GM12878 (cell line): ENCODE measurements around the gene CRX. TPM values are rescaled to one million over a fixed set of nuclear protein-coding genes. Genes with fewer than 3 reads are reported as not detected.

ENCODE experiments used
- ATAC-seq: fragments of 200-7000 bp; cut with Tn5 transposase; 3 replicates; pipeline ENCODE4 v1.9.1; 2020; ENCODE audit warnings: mild to moderate bottlenecking, moderate library complexity
- BruUV-seq: library from RNA; stranded (reverse); fragments of 400-500 nt; replicated peaks from 2 replicates; lab custom pipeline; 2021; lab: Mats Ljungman, UMichigan
- CTCF ChIA-PET: fragments of 300-600 bp; sonication (Branson Sonifier 250); formaldehyde crosslinking; extraction: SDS; loops from one replicate; lab custom pipeline; 2021; ENCODE audit warnings: inconsistent platforms; lab: Yijun Ruan, JAX
- POLR2A ChIA-PET: fragments of 350-600 bp; formaldehyde crosslinking; extraction: SDS; loops from one replicate; lab custom pipeline; 2021; ENCODE audit warnings: inconsistent platforms; lab: Charles Lee
- RAD21 ChIA-PET: fragments of 300-600 bp; sonication (Branson Sonifier 250); formaldehyde crosslinking; loops from one replicate; lab custom pipeline; 2023; ENCODE audit warnings: antibody characterized with exemption; ENCODE audit not compliant: unreplicated experiment; lab: Charles Lee
- SMC1A ChIA-PET: fragments of 300-600 bp; sonication (Branson Sonifier 250); formaldehyde crosslinking; loops from one replicate; lab custom pipeline; 2023; ENCODE audit not compliant: unreplicated experiment, uncharacterized antibody; lab: Charles Lee
- DNase-seq: peaks from one replicate; pipeline ENCODE4 v3.0.0-alpha.2; 2011; ENCODE audit warnings: low read depth, low spot score
- FAIRE-seq: peaks from 3 replicates; lab custom pipeline; 2011; peaks lifted over from hg19 to GRCh38; lab: Jason Lieb, UNC
- H2AFZ ChIP-seq: 2 replicates; pipeline ENCODE4 v1.6.0; 2011; ENCODE audit warnings: low read depth, low read length, control low read depth; ENCODE audit not compliant: control insufficient read depth
- H3K27ac ChIP-seq: 2 replicates; pipeline ENCODE4 v1.5.1; 2011; ENCODE audit warnings: control low read depth; ENCODE audit not compliant: control insufficient read depth, insufficient read depth
- H3K27me3 ChIP-seq, 2 experiments: replicated peaks in 1 of 2; 2 replicates each; pipeline versions ENCODE4 v1.6.0 to v1.6.1; 2011; ENCODE audit warnings: low read length in 1 of 2; ENCODE audit not compliant: control insufficient read depth in 2 of 2, insufficient read depth in 2 of 2
- H3K36me3 ChIP-seq, 2 experiments: 2 replicates each; pipeline ENCODE4 v1.5.1; 2011; ENCODE audit warnings: low read length in 1 of 2; ENCODE audit not compliant: control insufficient read depth in 2 of 2, insufficient read depth in 2 of 2
- H3K4me1 ChIP-seq: 2 replicates; pipeline ENCODE4 v1.6.1; 2011; ENCODE audit warnings: mild to moderate bottlenecking, low read length, moderate library complexity, mixed read lengths; ENCODE audit not compliant: control insufficient read depth, insufficient read depth
- H3K4me2 ChIP-seq: 2 replicates; pipeline ENCODE4 v1.6.0; 2011; ENCODE audit warnings: control low read depth; ENCODE audit not compliant: control insufficient read depth, insufficient read depth
- H3K4me3 ChIP-seq: fragments of 200-600 bp; sonication (generic); 2 replicates; pipeline ENCODE4 v1.5.1; 2016
- H3K79me2 ChIP-seq: 2 replicates; pipeline ENCODE4 v1.6.0; 2011; ENCODE audit warnings: low read length; ENCODE audit not compliant: control insufficient read depth, insufficient read depth
- H3K9ac ChIP-seq: 2 replicates; pipeline ENCODE4 v1.8.0; 2011; ENCODE audit warnings: low read length, control low read depth, mixed read lengths; ENCODE audit not compliant: control insufficient read depth, insufficient read depth
- H3K9me3 ChIP-seq: replicated peaks from 3 replicates; pipeline ENCODE4 v1.5.1; 2011; ENCODE audit warnings: mild to moderate bottlenecking, low read length; ENCODE audit not compliant: control insufficient read depth, insufficient read depth
- H4K20me1 ChIP-seq: 2 replicates; pipeline ENCODE4 v1.6.0; 2011; ENCODE audit not compliant: control insufficient read depth, insufficient read depth
- CEBPB ChIP-seq, 2 experiments: fragments of 150-350 bp in 1 of 2; IDR thresholded peaks; 2 replicates each; pipeline ENCODE4 v1.6.1; 2012 to 2014; ENCODE audit warnings: low read depth in 2 of 2, low read length in 2 of 2, borderline replicate concordance in 1 of 2, inconsistent platforms in 1 of 2
- CREM ChIP-seq: IDR thresholded peaks from 2 replicates; pipeline ENCODE4 v1.6.1; 2014; ENCODE audit warnings: antibody characterized with exemption, low read depth
- HDAC2 ChIP-seq: fragments of 200-600 bp; sonication (generic); IDR thresholded peaks from 2 replicates; pipeline ENCODE4 v1.6.1; 2017
- JUND ChIP-seq: IDR thresholded peaks from 2 replicates; pipeline ENCODE4 v1.6.1; 2012; ENCODE audit warnings: low read depth, mild to moderate bottlenecking, low read length, improper control_type of control experiment, moderate library complexity
- MAX ChIP-seq: IDR thresholded peaks from 2 replicates; pipeline ENCODE4 v1.6.1; 2012; ENCODE audit warnings: low read depth, low read length, improper control_type of control experiment
- PKNOX1 ChIP-seq: fragments of 450-650 bp; IDR thresholded peaks from 2 replicates; pipeline ENCODE4 v1.6.1; 2016; ENCODE audit warnings: mild to moderate bottlenecking
- TCF7 ChIP-seq: IDR thresholded peaks from 2 replicates; pipeline ENCODE4 v1.6.1; 2014; ENCODE audit warnings: antibody characterized with exemption, borderline replicate concordance
- WGBS: methylation state at CpG from one replicate; pipeline ENCODE4 v1.1.6; 2016; ENCODE audit warnings: low lambda C conversion rate; ENCODE audit not compliant: insufficient replicate concordance, insufficient coverage; ENCODE audit errors: missing lambda C conversion rate; 5-methylcytosine and 5-hydroxymethylcytosine counted together
- in situ Hi-C: fragments of 300-500 bp; cut with MboI; formaldehyde crosslinking; loops from 9 replicates; pipeline ENCODE4 v1.14.3; 2018; ENCODE audit warnings: mixed read lengths
- intact Hi-C: fragments of 100-400 bp; cut with micrococcal nuclease; formaldehyde crosslinking; loops from one replicate; pipeline ENCODE4 v1.14.2; 2022; ENCODE audit not compliant: unreplicated experiment
- polyA plus RNA-seq, 11 experiments: library from polyadenylated mRNA; depleted of rRNA in 4 of 11; unstranded in 6 of 11; stranded (reverse) in 5 of 11; fragments of >200 nt; fragmentation: Nextera tagmentation in 4 of 11; fragmentation: Illumina TruSeq in 1 of 11; extraction: Ambion mirVana in 4 of 11; extraction: Trizol in 1 of 11; gene quantifications; 1 replicate in 1 of 11; 2 replicates in 10 of 11; pipeline versions ENCODE4 v1.2.1 to v1.2.3, GENCODE V29; 2011 to 2016; ENCODE audit warnings: inconsistent platforms in 2 of 11, missing spikeins in 2 of 11, low read depth in 1 of 11
- small RNA-seq: library from RNA; depleted of rRNA; stranded (forward); fragments of <200 nt; gene quantifications from one replicate; pipeline ENCODE3, GENCODE V24; 2014
- total RNA-seq, 4 experiments: library from RNA; depleted of rRNA in 3 of 4; stranded (reverse); fragments of >200 nt in 3 of 4; fragmentation: Illumina TruSeq in 1 of 4; extraction: Trizol in 1 of 4; gene quantifications; 2 replicates each; pipeline versions ENCODE4 v1.2.1 to v1.2.3, GENCODE V29; 2013 to 2021

CRX gene
- total and polyA plus RNA-seq, 10 of the 15 experiments (the other 5 are each of a cell fraction or from before 2014, with no cell fraction given), result not detected

- intact Hi-C loops, result no loop called here
- no TSS peak for BruUV-seq
- Histone ChIP-seq H3K4me2 (no peak overlapping the region), H3K9me3 (no peaks in the 10 kb centered on the region; the same call in 2 of the 3 replicates), H2AFZ (no peak overlapping the region), H3K27ac (no peak overlapping the region), H4K20me1 (no peaks in the 10 kb centered on the region), H3K4me3 (no peak overlapping the region), H3K27me3 (no peaks in the 10 kb centered on the region), H3K36me3 (no peaks in the 10 kb centered on the region), H3K4me1 (no peaks in the 10 kb centered on the region), H3K79me2 (no peaks in the 10 kb centered on the region), H3K9ac (no peak overlapping the region)
- in situ Hi-C loops, result no loop called here
- ATAC-seq, result no peak
- ChIA-PET POLR2A (no interaction called here), CTCF (no interaction called here), SMC1A (no interaction called here), RAD21 (no interaction called here)
- WGBS, result 46% methylated on average over 7 of the region's 7 CpGs
- TF ChIP-seq HDAC2 (no peak), PKNOX1 (no peak), CEBPB (IDR thresholded peaks at IDR 0.05; ENCODE audit: borderline replicate concordance in 1 of 2, low read depth in 2 of 2, low read length in 2 of 2) (no peak), CREM (no peak), MAX (no peak), TCF7 (no peak), JUND (no peak)
- DNase-seq, result no peak
- no peak for FAIRE-seq
Observed at GRCh38 chr19:47891923-47892666, 70.4 kb downstream of the CRX start.

Small RNA genes within 50 kb of the gene (small RNA-seq; reads per million reads assigned to genes)
- gene AC008745.1, result not detected

Other genes starting within 250 kb of the CRX start
Only the 7 nearest of the 11 such genes appear.
- gene EHD2, start 108.5 kb upstream of the CRX start, total RNA-seq (2014; rRNA removed), result not detected in 2 replicates
- not detected in 2 replicates for gene EHD2, start 108.5 kb upstream of the CRX start, total RNA-seq (2014; rRNA removed; fragmentation: Illumina TruSeq; extraction: Trizol)
- 0.23 and 0.27 TPM in 2 replicates for gene EHD2, start 108.5 kb upstream of the CRX start, total RNA-seq (2021)
- not detected in 2 replicates for gene EHD2, start 108.5 kb upstream of the CRX start, polyA plus RNA-seq (2011; rRNA removed)
- not detected in 2 replicates for gene EHD2, start 108.5 kb upstream of the CRX start, polyA plus RNA-seq (2014; fragmentation: Illumina TruSeq; extraction: Trizol)
- not detected for gene EHD2, start 108.5 kb upstream of the CRX start, polyA plus RNA-seq (2014; fragmentation: Nextera tagmentation; extraction: Ambion mirVana)
- not detected in 2 replicates for gene EHD2, start 108.5 kb upstream of the CRX start, polyA plus RNA-seq (2014; rRNA removed)
- under 1 TPM; 0.12 to 0.24 TPM for gene EHD2, start 108.5 kb upstream of the CRX start, polyA plus RNA-seq (2016; fragmentation: Nextera tagmentation; extraction: Ambion mirVana)
- gene NOP53, start 76.4 kb upstream of the CRX start, total RNA-seq (2014; rRNA removed), result 254 and 317 TPM in 2 replicates
- 180 and 186 TPM in 2 replicates for gene NOP53, start 76.4 kb upstream of the CRX start, total RNA-seq (2014; rRNA removed; fragmentation: Illumina TruSeq; extraction: Trizol)
- gene NOP53, start 76.4 kb upstream of the CRX start, total RNA-seq (2021), result 336 and 356 TPM in 2 replicates
- 198 and 222 TPM in 2 replicates for gene NOP53, start 76.4 kb upstream of the CRX start, polyA plus RNA-seq (2011; rRNA removed)
- gene NOP53, start 76.4 kb upstream of the CRX start, polyA plus RNA-seq (2014; fragmentation: Illumina TruSeq; extraction: Trizol), result 69.0 and 148 TPM in 2 replicates
- gene NOP53, start 76.4 kb upstream of the CRX start, polyA plus RNA-seq (2014; fragmentation: Nextera tagmentation; extraction: Ambion mirVana), result 10 to 100 TPM in 1 of 2 experiments, 1 to 10 TPM in 1; 6.0 to 32.3 TPM
- gene NOP53, start 76.4 kb upstream of the CRX start, polyA plus RNA-seq (2014; rRNA removed), result 386 and 428 TPM in 2 replicates
- gene NOP53, start 76.4 kb upstream of the CRX start, polyA plus RNA-seq (2016; fragmentation: Nextera tagmentation; extraction: Ambion mirVana), result 10 to 100 TPM; 71.4 to 94.2 TPM
- gene SELENOW, start 43.2 kb upstream of the CRX start, total RNA-seq (2014; rRNA removed), result 120 and 125 TPM in 2 replicates
- gene SELENOW, start 43.2 kb upstream of the CRX start, total RNA-seq (2014; rRNA removed; fragmentation: Illumina TruSeq; extraction: Trizol), result 58.5 and 62.8 TPM in 2 replicates
- 53.3 and 55.6 TPM in 2 replicates for gene SELENOW, start 43.2 kb upstream of the CRX start, total RNA-seq (2021)
- 50.1 and 70.5 TPM in 2 replicates for gene SELENOW, start 43.2 kb upstream of the CRX start, polyA plus RNA-seq (2011; rRNA removed)
- 49.6 and 71.6 TPM in 2 replicates for gene SELENOW, start 43.2 kb upstream of the CRX start, polyA plus RNA-seq (2014; fragmentation: Illumina TruSeq; extraction: Trizol)
- gene SELENOW, start 43.2 kb upstream of the CRX start, polyA plus RNA-seq (2014; fragmentation: Nextera tagmentation; extraction: Ambion mirVana), result 100 to 1,000 TPM; 127 to 186 TPM
- 107 and 114 TPM in 2 replicates for gene SELENOW, start 43.2 kb upstream of the CRX start, polyA plus RNA-seq (2014; rRNA removed)
- gene SELENOW, start 43.2 kb upstream of the CRX start, polyA plus RNA-seq (2016; fragmentation: Nextera tagmentation; extraction: Ambion mirVana), result 100 to 1,000 TPM in 1 of 2 experiments, 10 to 100 TPM in 1; 95.4 to 106 TPM
- not detected in 2 replicates for gene TPRX1, start 17.4 kb upstream of the CRX start, total RNA-seq (2014; rRNA removed)
- not detected in 2 replicates for gene TPRX1, start 17.4 kb upstream of the CRX start, total RNA-seq (2014; rRNA removed; fragmentation: Illumina TruSeq; extraction: Trizol)
- gene TPRX1, start 17.4 kb upstream of the CRX start, total RNA-seq (2021), result not detected in 2 replicates
- gene TPRX1, start 17.4 kb upstream of the CRX start, polyA plus RNA-seq (2011; rRNA removed), result not detected in 2 replicates
- gene TPRX1, start 17.4 kb upstream of the CRX start, polyA plus RNA-seq (2014; fragmentation: Illumina TruSeq; extraction: Trizol), result not detected in 2 replicates
- gene TPRX1, start 17.4 kb upstream of the CRX start, polyA plus RNA-seq (2014; fragmentation: Nextera tagmentation; extraction: Ambion mirVana), result not detected
- not detected in 2 replicates for gene TPRX1, start 17.4 kb upstream of the CRX start, polyA plus RNA-seq (2014; rRNA removed)
- gene TPRX1, start 17.4 kb upstream of the CRX start, polyA plus RNA-seq (2016; fragmentation: Nextera tagmentation; extraction: Ambion mirVana), result not detected
- not detected in 2 replicates for gene TPRX2, start 37.3 kb downstream of the CRX start, total RNA-seq (2014; rRNA removed)
- not detected in 2 replicates for gene TPRX2, start 37.3 kb downstream of the CRX start, total RNA-seq (2014; rRNA removed; fragmentation: Illumina TruSeq; extraction: Trizol)
- not detected in 2 replicates for gene TPRX2, start 37.3 kb downstream of the CRX start, total RNA-seq (2021)
- gene TPRX2, start 37.3 kb downstream of the CRX start, polyA plus RNA-seq (2011; rRNA removed), result not detected in 2 replicates
- not detected in 2 replicates for gene TPRX2, start 37.3 kb downstream of the CRX start, polyA plus RNA-seq (2014; fragmentation: Illumina TruSeq; extraction: Trizol)
- gene TPRX2, start 37.3 kb downstream of the CRX start, polyA plus RNA-seq (2014; fragmentation: Nextera tagmentation; extraction: Ambion mirVana), result not detected
- not detected in 2 replicates for gene TPRX2, start 37.3 kb downstream of the CRX start, polyA plus RNA-seq (2014; rRNA removed)
- not detected for gene TPRX2, start 37.3 kb downstream of the CRX start, polyA plus RNA-seq (2016; fragmentation: Nextera tagmentation; extraction: Ambion mirVana)
- gene SULT2A1, start 64.4 kb downstream of the CRX start, total RNA-seq (2014; rRNA removed), result not detected in 2 replicates
- not detected in 2 replicates for gene SULT2A1, start 64.4 kb downstream of the CRX start, total RNA-seq (2014; rRNA removed; fragmentation: Illumina TruSeq; extraction: Trizol)
- gene SULT2A1, start 64.4 kb downstream of the CRX start, total RNA-seq (2021), result 0.13 and 0.16 TPM in 2 replicates
- gene SULT2A1, start 64.4 kb downstream of the CRX start, polyA plus RNA-seq (2011; rRNA removed), result not detected in 2 replicates
- gene SULT2A1, start 64.4 kb downstream of the CRX start, polyA plus RNA-seq (2014; fragmentation: Illumina TruSeq; extraction: Trizol), result not detected in 2 replicates
- gene SULT2A1, start 64.4 kb downstream of the CRX start, polyA plus RNA-seq (2014; fragmentation: Nextera tagmentation; extraction: Ambion mirVana), result not detected
- gene SULT2A1, start 64.4 kb downstream of the CRX start, polyA plus RNA-seq (2014; rRNA removed), result not detected in 2 replicates
- gene SULT2A1, start 64.4 kb downstream of the CRX start, polyA plus RNA-seq (2016; fragmentation: Nextera tagmentation; extraction: Ambion mirVana), result not detected
- gene BSPH1, start 170.2 kb downstream of the CRX start, total RNA-seq (2014; rRNA removed), result not detected in 2 replicates
- not detected in 2 replicates for gene BSPH1, start 170.2 kb downstream of the CRX start, total RNA-seq (2014; rRNA removed; fragmentation: Illumina TruSeq; extraction: Trizol)
- not detected in 2 replicates for gene BSPH1, start 170.2 kb downstream of the CRX start, total RNA-seq (2021)
- gene BSPH1, start 170.2 kb downstream of the CRX start, polyA plus RNA-seq (2011; rRNA removed), result not detected in 2 replicates
- gene BSPH1, start 170.2 kb downstream of the CRX start, polyA plus RNA-seq (2014; fragmentation: Illumina TruSeq; extraction: Trizol), result not detected in 2 replicates
- gene BSPH1, start 170.2 kb downstream of the CRX start, polyA plus RNA-seq (2014; fragmentation: Nextera tagmentation; extraction: Ambion mirVana), result not detected
- not detected in 2 replicates for gene BSPH1, start 170.2 kb downstream of the CRX start, polyA plus RNA-seq (2014; rRNA removed)
- not detected for gene BSPH1, start 170.2 kb downstream of the CRX start, polyA plus RNA-seq (2016; fragmentation: Nextera tagmentation; extraction: Ambion mirVana)